K562 (cell line): ENCODE results near the gene PIP5K1B.

Source experiments
- BRF2 ChIP-seq: IDR thresholded peaks from 3 replicates; pipeline ENCODE4 v1.6.1; 2011; ENCODE audit warnings: borderline replicate concordance, mild to moderate bottlenecking; ENCODE audit not compliant: insufficient read length, insufficient read depth
- CTCF ChIP-seq, 3 experiments: IDR thresholded peaks in 2 of 3; conservative IDR thresholded peaks in 1 of 3; 2 replicates each; pipeline ENCODE4 v1.5.1; 2011 to 2012; ENCODE audit warnings: low read length in 3 of 3, mild to moderate bottlenecking in 3 of 3, control low read depth in 2 of 3, improper control_type of control experiment in 1 of 3, inconsistent platforms in 1 of 3, low read depth in 1 of 3, mixed read lengths in 1 of 3, moderate library complexity in 1 of 3; ENCODE audit not compliant: insufficient read depth in 2 of 3
- CXXC5 ChIP-seq: fragments of 250-450 bp; sonication (Bioruptor Pico); IDR thresholded peaks from 2 replicates; pipeline ENCODE4 v1.8.0; 2022; ENCODE audit warnings: inconsistent platforms, mild to moderate bottlenecking, moderate library complexity
- EP300 ChIP-seq: IDR thresholded peaks from 2 replicates; pipeline ENCODE4 v1.6.1; 2012; ENCODE audit warnings: low read length, improper control_type of control experiment
- ETV6 ChIP-seq, 3 experiments: fragments of 150-350 bp in 1 of 3; sonication (generic) in 1 of 3; formaldehyde crosslinking in 1 of 3; IDR thresholded peaks; 2 replicates each; pipeline versions ENCODE4 v1.6.1 to v1.8.0; 2014 to 2022; ENCODE audit warnings: borderline replicate concordance in 2 of 3, low read depth in 2 of 3, antibody characterized with exemption in 1 of 3, low read length in 1 of 3, mild to moderate bottlenecking in 1 of 3, missing genetic modification reagents in 1 of 3
- NCOA1 ChIP-seq: fragments of 450-650 bp; IDR thresholded peaks from 2 replicates; pipeline ENCODE4 v1.6.1; 2016; ENCODE audit warnings: low read depth
- NFE2L1 ChIP-seq: fragments of 450-650 bp; IDR thresholded peaks from 2 replicates; pipeline ENCODE4 v1.6.1; 2016; ENCODE audit warnings: missing genetic modification characterization, low read depth, mild to moderate bottlenecking, missing compliant biosample characterization, moderate library complexity, borderline replicate concordance
- POLR2A ChIP-seq: fragments of 450-650 bp; conservative IDR thresholded peaks from 2 replicates; pipeline ENCODE4 v1.6.1; 2016
- RBFOX2 ChIP-seq: fragments of 200-400 bp; formaldehyde crosslinking; IDR thresholded peaks from 2 replicates; pipeline ENCODE4 v1.6.1; 2017; ENCODE audit warnings: low read depth, mild to moderate bottlenecking, low read length, moderate library complexity
- ZNF586 ChIP-seq: fragments of 450-650 bp; formaldehyde crosslinking; conservative IDR thresholded peaks from 2 replicates; pipeline ENCODE4 v1.4.0; 2020; ENCODE audit warnings: mild to moderate bottlenecking, moderate library complexity
- ZNF695 ChIP-seq: fragments of 450-650 bp; formaldehyde crosslinking; IDR thresholded peaks from 2 replicates; pipeline ENCODE4 v1.4.0; 2020; ENCODE audit warnings: mild to moderate bottlenecking, moderate library complexity
- ZSCAN29 ChIP-seq: fragments of 450-650 bp; IDR thresholded peaks from 2 replicates; pipeline ENCODE4 v1.6.1; 2017

GRCh38 chr9:69056191-69056815 is 351.3 kb downstream of the PIP5K1B start:
- no peak for TF ChIP-seq NCOA1
- TF ChIP-seq ZSCAN29 = no peak
- TF ChIP-seq EP300 = no peak
- TF ChIP-seq ZNF695 (CRISPR knock-in tag) = no peak
- no peak for TF ChIP-seq NFE2L1
- no peak for TF ChIP-seq BRF2
- TF ChIP-seq CTCF (IDR thresholded peaks at IDR 0.05 in 2 of 3, conservative IDR thresholded peaks at IDR 0.05 in 1 of 3; ENCODE audit: insufficient read depth in 2 of 3, low read depth in 1 of 3, low read length in 3 of 3) = no peak
- TF ChIP-seq POLR2A = no peak
- no peak for TF ChIP-seq CXXC5 (CRISPR knock-in tag)
- no peak for TF ChIP-seq RBFOX2
- TF ChIP-seq ZNF586 (CRISPR knock-in tag) = no peak
- no peak for TF ChIP-seq ETV6 (IDR thresholded peaks at IDR 0.05; ENCODE audit: borderline replicate concordance in 1 of 2, low read depth in 2 of 2, low read length in 1 of 2)
- no peak for TF ChIP-seq ETV6 (CRISPR knock-in tag; IDR thresholded peaks at IDR 0.05; ENCODE audit: borderline replicate concordance)
